ENCODE results near the gene CLHC1.
"Not testable (repeated sequence)": the region's sequence is repeated elsewhere in the genome, so short reads cannot be mapped to it uniquely, and the experiment has no call there.

CLHC1 gene

GRCh38 chr2:55133467-55134315 is 98.4 kb downstream of the CLHC1 start:
- DNase-seq: peak; percentile 82

- DNase-seq: no peak
Measured at GRCh38 chr2:55130849-55131248, 101.2 kb downstream of the CLHC1 start.

GRCh38 chr2:55126643-55127042 is 105.5 kb downstream of the CLHC1 start:
- not testable (repeated sequence) for DNase-seq
